PFSK-1 (cell line): ENCODE results near the gene MCHR1.

Experiments
- FOXP2 ChIP-seq: optimal IDR thresholded peaks from 2 replicates; pipeline ENCODE3; 2011; ENCODE audit warnings: borderline replicate concordance, control low read depth, inconsistent platforms; ENCODE audit not compliant: insufficient read depth; ENCODE audit errors: extremely low read length, extremely low read depth
- POLR2AphosphoS5 ChIP-seq: IDR thresholded peaks from 2 replicates; pipeline ENCODE4 v1.6.1; 2012; ENCODE audit warnings: low read depth, mild to moderate bottlenecking, control low read depth, low read length, moderate library complexity
- TAF1 ChIP-seq: IDR thresholded peaks from 2 replicates; pipeline ENCODE4 v1.6.1; 2012; ENCODE audit warnings: low read length, control low read depth, borderline replicate concordance; ENCODE audit not compliant: insufficient read depth

DNA sequence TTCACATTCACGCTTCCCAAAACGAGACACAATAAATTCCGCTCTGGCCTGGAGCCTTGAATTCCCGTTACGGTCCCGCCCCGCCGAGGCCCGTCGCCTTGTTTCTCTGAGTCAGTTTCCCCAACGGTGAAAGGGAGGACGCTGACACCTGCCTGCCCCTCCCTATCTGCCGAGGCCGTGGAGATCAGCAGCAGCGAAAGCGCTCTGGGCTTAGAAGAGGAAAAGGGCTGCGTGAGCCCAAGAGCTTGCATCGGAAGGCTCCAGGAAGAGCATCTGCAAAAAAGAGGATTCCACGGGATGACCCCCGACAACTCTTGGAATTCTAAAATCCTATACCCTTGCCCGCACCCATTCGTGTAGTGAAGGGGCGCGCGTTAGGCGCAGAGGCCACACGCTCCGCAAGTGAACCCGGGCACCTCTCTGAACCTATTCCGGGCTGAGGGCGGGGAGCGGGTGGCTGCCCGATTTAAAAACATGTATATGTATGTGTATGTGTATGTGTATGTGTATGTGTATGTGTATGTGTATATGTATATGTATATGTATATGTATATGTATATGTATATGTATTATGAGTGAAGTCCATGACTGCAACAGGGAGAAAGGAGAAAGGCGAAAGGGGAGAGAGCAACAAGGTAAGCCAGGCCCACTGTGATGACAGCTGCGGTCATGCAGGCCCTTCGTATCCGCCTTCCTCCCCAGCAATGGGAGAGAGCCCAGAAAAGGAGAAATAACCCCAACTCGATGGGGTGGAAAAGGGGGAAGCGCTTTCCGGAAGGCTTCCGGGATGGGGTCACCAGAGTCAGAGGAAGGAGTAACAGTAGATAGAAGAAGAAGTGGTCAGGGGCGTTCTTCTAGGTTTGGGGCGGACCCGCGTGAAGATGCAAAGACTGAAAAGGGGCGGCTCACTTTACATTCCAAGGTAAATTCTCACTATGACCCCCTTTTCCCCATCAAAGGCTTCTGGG lies 41.8 kb upstream of the MCHR1 start:
- TF ChIP-seq FOXP2 = no peak
- TF ChIP-seq POLR2AphosphoS5 = no peak
- no peak for TF ChIP-seq TAF1
